HCT116 (cell line): ENCODE data around the gene SLC5A7. TPM values are rescaled to one million over a fixed set of nuclear protein-coding genes. Genes with fewer than 3 reads are reported as not detected.

Experiments
- ATAC-seq: fragments of 200-7000 bp; cut with Tn5 transposase; 2 replicates; pipeline ENCODE4 v1.9.1; 2020; ENCODE audit warnings: mild to moderate bottlenecking, moderate library complexity
- BruUV-seq: library from RNA; stranded (reverse); fragments of 400-500 nt; replicated peaks from 2 replicates; lab custom pipeline; 2021; lab: Mats Ljungman, UMichigan
- CTCF ChIA-PET: fragments of 300-600 bp; sonication (Branson Sonifier 250); formaldehyde crosslinking; loops from one replicate; lab custom pipeline; 2021; ENCODE audit warnings: antibody characterized with exemption; lab: Charles Lee
- POLR2A ChIA-PET: fragments of 300-600, 350-600 bp; sonication (Branson Sonifier 250); formaldehyde crosslinking; loops from one replicate; lab custom pipeline; 2021; ENCODE audit warnings: antibody characterized with exemption; lab: Charles Lee
- RAD21 ChIA-PET, 2 experiments: fragments of 300-600 bp; sonication (Branson Sonifier 250); formaldehyde crosslinking; loops; one replicate each; lab custom pipeline; 2023; ENCODE audit warnings: low total read pairs in 2 of 2; ENCODE audit not compliant: uncharacterized antibody in 2 of 2, unreplicated experiment in 2 of 2, low non-redundant PET in 1 of 2; lab: Charles Lee
- DNase-seq: peaks from one replicate; pipeline ENCODE4 v3.0.0-alpha.2; 2010; ENCODE audit warnings: low read depth, low spot score
- H2AFZ ChIP-seq: fragments of 200-600 bp; shearing (Covaris generic), sonication (generic); 2 replicates; pipeline ENCODE4 v1.6.1; 2017; ENCODE audit warnings: low read depth, mixed run types, mixed read lengths, antibody characterized with exemption, low read length; ENCODE audit not compliant: poor library complexity, severe bottlenecking
- H3K27ac ChIP-seq: 2 replicates; pipeline ENCODE4 v1.5.1; 2012; ENCODE audit warnings: low read depth, low read length
- H3K27me3 ChIP-seq: fragments of 200-600 bp; sonication (generic); 2 replicates; pipeline ENCODE4 v1.6.1; 2016; ENCODE audit warnings: mixed run types, low read length, mixed read lengths; ENCODE audit not compliant: insufficient read depth
- H3K36me3 ChIP-seq, 2 experiments: fragments of 200-500 bp in 1 of 2; fragments of 200-600 bp in 1 of 2; sonication (Bioruptor generic) in 1 of 2; sonication (generic) in 1 of 2; 2 replicates each; pipeline versions ENCODE4 v1.5.1 to v1.6.1; 2014 to 2016; ENCODE audit warnings: low read length in 2 of 2, inconsistent platforms in 1 of 2, mixed read lengths in 1 of 2, mixed run types in 1 of 2; ENCODE audit not compliant: insufficient read depth in 2 of 2, control insufficient read depth in 1 of 2
- H3K4me1 ChIP-seq, 2 experiments: fragments of 200-600 bp in 1 of 2; sonication (generic) in 1 of 2; 2 replicates each; pipeline versions ENCODE4 v1.5.1 to v1.6.1; 2012 to 2017; ENCODE audit warnings: low read length in 2 of 2, inconsistent platforms in 1 of 2, mild to moderate bottlenecking in 1 of 2, mixed read lengths in 1 of 2, mixed run types in 1 of 2, moderate library complexity in 1 of 2; ENCODE audit not compliant: insufficient read depth in 2 of 2, control insufficient read depth in 1 of 2
- H3K4me2 ChIP-seq: fragments of 200-600 bp; sonication (generic); 2 replicates; pipeline ENCODE4 v1.6.1; 2017; ENCODE audit warnings: mixed run types, low read length, mixed read lengths
- H3K4me3 ChIP-seq, 2 experiments: fragments of 200-600 bp in 1 of 2; sonication (generic) in 1 of 2; replicated peaks in 1 of 2; 2 replicates each; pipeline ENCODE4 v1.5.1; 2011 to 2016; ENCODE audit warnings: low read length in 2 of 2, control low read depth in 1 of 2, low read depth in 1 of 2, mild to moderate bottlenecking in 1 of 2, mixed read lengths in 1 of 2, mixed run types in 1 of 2
- H3K79me2 ChIP-seq: fragments of 200-600 bp; sonication (generic); 2 replicates; pipeline ENCODE4 v1.6.1; 2017; ENCODE audit warnings: mild to moderate bottlenecking, mixed run types, low read length, moderate library complexity, mixed read lengths; ENCODE audit not compliant: insufficient read depth
- H3K9ac ChIP-seq: fragments of 200-600 bp; sonication (generic); 2 replicates; pipeline ENCODE4 v1.6.1; 2016; ENCODE audit warnings: low read length, mixed read lengths
- H3K9me2 ChIP-seq: fragments of 200-600 bp; sonication (generic), shearing (Covaris generic); 2 replicates; pipeline ENCODE4 v1.6.1; 2017; ENCODE audit warnings: mixed run types, mild to moderate bottlenecking, moderate library complexity; ENCODE audit not compliant: insufficient read depth
- H3K9me3 ChIP-seq, 2 experiments: fragments of 200-500 bp in 1 of 2; fragments of 200-600 bp in 1 of 2; sonication (Bioruptor generic) in 1 of 2; sonication (generic) in 1 of 2; 2 replicates each; pipeline ENCODE4 v1.6.1; 2014 to 2017; ENCODE audit warnings: low read length in 2 of 2, mixed read lengths in 2 of 2, inconsistent platforms in 1 of 2, low read depth in 1 of 2, mild to moderate bottlenecking in 1 of 2, mixed run types in 1 of 2, moderate library complexity in 1 of 2; ENCODE audit not compliant: control insufficient read depth in 1 of 2, insufficient read depth in 1 of 2
- H4K20me1 ChIP-seq: fragments of 200-600 bp; sonication (generic), shearing (Covaris generic); 2 replicates; pipeline ENCODE4 v1.6.1; 2017; ENCODE audit warnings: mixed run types, mild to moderate bottlenecking, moderate library complexity; ENCODE audit not compliant: insufficient read depth
- CBX3 ChIP-seq: IDR thresholded peaks from 2 replicates; pipeline ENCODE4 v1.6.1; 2012; ENCODE audit warnings: low read depth
- CTCF ChIP-seq, 3 experiments: fragments of 200-600 bp in 1 of 3; sonication (generic) in 1 of 3; IDR thresholded peaks in 2 of 3; conservative IDR thresholded peaks in 1 of 3; 2 replicates each; pipeline ENCODE4 v1.5.1; 2012 to 2017; ENCODE audit warnings: low read depth in 2 of 3, low read length in 2 of 3, antibody characterized with exemption in 1 of 3, borderline replicate concordance in 1 of 3, control low read depth in 1 of 3, mild to moderate bottlenecking in 1 of 3, mixed read lengths in 1 of 3, mixed run types in 1 of 3, moderate library complexity in 1 of 3; ENCODE audit not compliant: insufficient read depth in 1 of 3
- ELF1 ChIP-seq: IDR thresholded peaks from 2 replicates; pipeline ENCODE4 v1.6.1; 2012; ENCODE audit warnings: low read depth, borderline replicate concordance
- EZH2phosphoT487 ChIP-seq: fragments of 200-600 bp; IDR thresholded peaks from 2 replicates; pipeline ENCODE4 v1.6.1; 2018; ENCODE audit warnings: antibody characterized with exemption, borderline replicate concordance
- FOSL1 ChIP-seq: IDR thresholded peaks from 2 replicates; pipeline ENCODE4 v1.6.1; 2012; ENCODE audit warnings: low read depth
- JUND ChIP-seq: IDR thresholded peaks from 2 replicates; pipeline ENCODE4 v1.6.1; 2012
- POLR2AphosphoS5 ChIP-seq: IDR thresholded peaks from 2 replicates; pipeline ENCODE4 v1.6.1; 2011; ENCODE audit warnings: mild to moderate bottlenecking, low read depth, low read length, moderate library complexity
- REST ChIP-seq: IDR thresholded peaks from 2 replicates; pipeline ENCODE4 v1.6.1; 2012; ENCODE audit warnings: low read depth
- SRF ChIP-seq: IDR thresholded peaks from 2 replicates; pipeline ENCODE4 v1.6.1; 2012; ENCODE audit warnings: low read depth
- YY1 ChIP-seq: IDR thresholded peaks from 2 replicates; pipeline ENCODE4 v1.6.1; 2011; ENCODE audit warnings: low read length, low read depth, moderate library complexity, mild to moderate bottlenecking; ENCODE audit not compliant: insufficient replicate concordance; ENCODE audit errors: extremely low read depth
- ZFX ChIP-seq: fragments of 450-650 bp; IDR thresholded peaks from 2 replicates; pipeline ENCODE4 v1.6.1; 2017
- intact Hi-C: fragments of 100-400 bp; cut with micrococcal nuclease; formaldehyde crosslinking; loops from 2 replicates; pipeline ENCODE4 v1.10.0; 2022
- total RNA-seq: library from RNA; stranded (reverse); gene quantifications from one replicate; pipeline ENCODE4 v1.2.1, GENCODE V29; 2021; ENCODE audit not compliant: unreplicated experiment

SLC5A7 gene
- total RNA-seq, 1 experiment from 2014 or later: not detected

GRCh38 chr2:107988108-107988507 is 1.8 kb downstream of the SLC5A7 start:
- Histone ChIP-seq H4K20me1 (no peaks in the 10 kb centered on the region), H3K4me2 (no peak overlapping the region), H3K27ac (no peak overlapping the region), H2AFZ (no peak overlapping the region), H3K9ac (no peak overlapping the region), H3K4me3 (no peak overlapping the region), H3K9me3 (no peaks in the 10 kb centered on the region; a peak in 1 of 4 replicates), H3K9me2 (no peaks in the 10 kb centered on the region), H3K4me1 (no peaks in the 10 kb centered on the region), H3K79me2 (no peaks in the 10 kb centered on the region), H3K27me3 (no peaks in the 10 kb centered on the region), H3K36me3 (no peaks in the 10 kb centered on the region)
- ATAC-seq (no peak), DNase-seq (no peak)
- no TSS peak for BruUV-seq
- RAD21 ChIA-PET: no interaction called here
- no peak for TF ChIP-seq JUND
- no peak for TF ChIP-seq SRF
- TF ChIP-seq FOSL1: no peak
- no peak for TF ChIP-seq REST
- TF ChIP-seq ZFX: no peak
- TF ChIP-seq POLR2AphosphoS5: no peak
- no peak for TF ChIP-seq ELF1
- TF ChIP-seq CTCF (IDR thresholded peaks at IDR 0.05 in 2 of 3, conservative IDR thresholded peaks at IDR 0.05 in 1 of 3; ENCODE audit: borderline replicate concordance in 1 of 3, insufficient read depth in 1 of 3, low read depth in 2 of 3, low read length in 2 of 3): no peak
- TF ChIP-seq CBX3: no peak
- TF ChIP-seq YY1: no peak
- TF ChIP-seq EZH2phosphoT487: no peak
- CTCF ChIA-PET: no interaction called here
- intact Hi-C loops: no loop called here
- POLR2A ChIA-PET: no interaction called here
